HG03558 (cell line): ENCODE data around the gene TMIGD3.

Experiments
- ATAC-seq: cut with Tn5 transposase; IDR thresholded peaks from one replicate; pipeline ENCODE4 v1.9.1; 2021; ENCODE audit warnings: moderate number of reproducible peaks; ENCODE audit not compliant: unreplicated experiment; ENCODE audit errors: extremely low read depth

Gene TMIGD3

DNA sequence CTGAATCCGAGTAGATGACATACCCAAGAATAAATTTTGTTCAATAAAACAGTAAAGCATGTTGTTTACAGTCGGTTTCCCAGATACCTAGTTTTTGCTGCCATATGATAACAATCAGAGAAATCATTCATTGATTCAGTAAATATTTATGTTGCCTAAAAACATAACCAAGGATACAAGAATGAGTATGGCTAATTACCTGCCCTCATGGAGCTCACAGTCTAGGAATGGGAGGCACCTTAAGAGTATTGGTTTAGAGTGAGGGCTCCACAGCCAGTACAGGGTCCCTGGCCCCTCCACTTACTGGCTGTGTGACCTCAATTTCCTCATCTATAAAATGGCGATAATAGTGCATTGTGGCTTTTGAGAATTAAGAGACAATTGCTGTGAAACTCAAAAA lies 53.2 kb downstream of the TMIGD3 start:
- no peak for ATAC-seq

DNA sequence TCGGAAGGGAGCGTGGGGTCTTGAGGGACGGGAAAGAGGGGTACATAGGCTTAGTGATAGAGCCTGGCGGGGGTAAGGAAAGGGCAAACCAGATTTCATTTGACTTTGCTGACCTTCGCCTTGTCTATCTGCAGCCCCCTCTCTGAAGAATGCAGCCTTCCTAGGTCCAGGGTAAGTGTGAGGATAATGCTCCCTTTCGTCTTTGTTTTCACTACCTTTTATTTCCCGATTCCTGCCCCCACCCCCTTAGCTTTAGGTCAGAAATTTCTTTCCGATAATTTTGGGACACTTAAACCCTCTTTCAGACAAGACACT lies 53.8 kb downstream of the TMIGD3 start:
- no peak for ATAC-seq

DNA sequence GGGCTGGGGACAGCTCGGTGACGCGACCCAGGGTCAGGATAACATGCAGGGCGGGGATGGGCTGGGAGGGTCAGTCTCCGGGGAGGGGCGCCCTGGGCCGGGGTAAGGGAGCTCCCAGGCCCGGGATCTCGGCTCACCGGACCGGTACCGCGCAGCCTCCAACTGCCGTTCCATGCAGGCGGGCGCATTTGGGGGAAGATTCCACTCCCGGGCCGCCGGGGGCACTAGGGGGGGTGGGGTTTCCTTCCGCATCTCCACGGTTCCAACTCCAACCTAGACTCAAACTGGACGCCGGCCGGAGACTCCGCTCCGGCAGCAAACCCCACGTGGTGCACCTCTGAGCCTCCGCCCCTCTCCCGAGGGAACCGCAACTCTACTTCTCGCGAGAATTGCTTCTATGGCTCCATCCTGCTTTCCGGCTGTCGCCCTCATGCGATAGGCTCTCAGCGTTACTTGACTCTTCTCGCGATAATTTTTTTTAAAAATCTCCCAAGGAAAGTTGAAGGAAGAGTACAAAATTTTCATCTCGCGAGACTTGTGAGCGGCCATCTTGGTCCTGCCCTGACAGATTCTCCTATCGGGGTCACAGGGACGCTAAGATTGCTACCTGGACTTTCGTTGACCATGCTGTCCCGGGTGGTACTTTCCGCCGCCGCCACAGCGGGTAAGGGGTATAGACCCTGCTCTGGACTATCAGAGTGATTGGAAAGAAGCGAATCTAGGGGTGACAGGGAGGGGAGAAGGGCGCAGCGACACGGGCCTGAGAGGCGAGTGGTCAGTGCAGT lies 54.3 kb downstream of the TMIGD3 start, which contains the start of the genes ATP5PB and WDR77:
ATP5PB (plus strand) TSS at position 547 of the 785 bp plus-strand sequence; CDS start at position 625, 78 bp downstream.
WDR77 (minus strand) TSS at position 339 of the 785 bp plus-strand sequence; CDS start at position 252, 87 bp downstream.
- ATAC-seq: peak; percentile 82

DNA sequence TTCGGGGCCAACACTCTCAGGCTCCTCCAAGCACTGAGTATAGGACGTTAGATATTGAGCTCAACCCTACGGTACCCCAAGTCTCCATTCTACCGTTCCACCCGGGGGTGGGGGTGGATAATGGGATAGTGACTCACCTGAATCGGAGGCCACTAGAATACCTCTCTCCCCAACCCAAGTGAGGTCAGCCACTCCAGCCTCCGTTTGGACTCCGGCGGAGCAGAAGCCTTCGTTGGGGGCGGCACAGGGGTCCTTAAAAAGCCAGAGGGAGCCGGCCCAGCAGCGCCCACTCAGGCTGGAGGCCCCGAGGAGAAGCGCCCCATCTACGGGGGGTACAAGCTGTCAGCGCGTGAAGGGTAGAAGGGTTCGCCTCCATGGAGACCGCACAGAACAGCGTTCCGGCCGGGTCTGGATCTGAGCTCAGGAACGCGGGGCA lies 54.9 kb downstream of the TMIGD3 start:
- no peak for ATAC-seq

DNA sequence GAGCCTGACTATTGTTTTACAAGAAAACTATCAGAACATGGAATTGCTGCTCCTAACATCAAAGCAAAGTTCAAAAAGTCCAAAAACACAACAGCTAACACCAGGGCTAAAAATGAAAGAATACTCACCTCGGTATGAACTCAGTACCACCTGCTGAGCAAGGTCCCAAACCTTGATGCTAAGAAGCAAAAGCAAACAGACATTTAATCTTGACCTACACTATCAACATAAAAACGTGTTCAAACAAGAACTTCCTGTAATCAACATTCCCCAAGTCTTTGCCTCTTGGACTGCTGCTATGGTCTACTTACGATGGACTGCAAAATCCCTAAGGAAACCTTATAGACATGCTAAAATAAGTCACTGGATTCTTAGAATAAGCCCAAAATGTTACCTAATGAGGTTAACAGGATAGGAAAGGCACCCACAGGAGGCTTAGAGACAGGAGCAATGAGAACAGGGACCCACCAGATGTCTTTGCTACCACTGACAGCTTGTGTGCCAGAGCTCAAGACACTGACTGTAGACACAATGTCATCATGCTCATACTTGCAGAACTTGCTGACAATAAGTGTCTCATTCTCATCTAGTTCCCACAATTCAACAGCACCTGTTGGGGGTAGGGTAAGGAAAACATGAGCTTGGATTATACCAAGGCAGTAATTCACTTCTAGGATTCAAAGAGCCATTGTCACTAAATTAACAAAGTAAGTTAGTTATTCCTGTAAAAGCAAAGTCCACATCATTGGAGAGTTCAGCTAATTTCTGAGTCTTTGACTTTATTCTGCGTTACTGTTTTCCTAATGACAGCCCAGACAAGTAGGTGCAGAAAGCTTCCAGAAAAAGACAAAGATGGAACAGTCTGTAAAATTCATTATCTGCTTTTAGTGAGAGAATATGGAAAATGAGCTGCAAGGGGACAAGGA lies 56.2 kb downstream of the TMIGD3 start:
- ATAC-seq: no peak

DNA sequence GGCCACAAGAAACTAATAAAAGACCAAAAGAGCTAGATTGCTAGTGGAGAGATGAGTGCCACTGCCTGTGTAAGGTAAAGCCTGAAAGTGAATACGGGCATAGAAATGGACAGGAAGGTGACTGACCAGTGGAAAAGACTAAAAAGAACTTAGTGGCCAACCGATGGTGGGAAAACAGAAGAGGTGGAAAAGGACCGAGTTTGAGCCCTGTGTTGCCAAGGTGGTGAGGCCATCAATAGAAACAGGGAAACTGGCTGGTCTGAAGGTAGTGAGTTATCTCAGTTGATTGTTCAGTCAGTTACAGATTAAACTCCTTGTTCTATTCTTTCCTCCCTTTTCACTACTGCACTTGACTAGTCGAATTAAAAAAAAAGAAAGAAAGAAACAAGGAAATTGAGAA lies 56.9 kb downstream of the TMIGD3 start:
- ATAC-seq: no peak

DNA sequence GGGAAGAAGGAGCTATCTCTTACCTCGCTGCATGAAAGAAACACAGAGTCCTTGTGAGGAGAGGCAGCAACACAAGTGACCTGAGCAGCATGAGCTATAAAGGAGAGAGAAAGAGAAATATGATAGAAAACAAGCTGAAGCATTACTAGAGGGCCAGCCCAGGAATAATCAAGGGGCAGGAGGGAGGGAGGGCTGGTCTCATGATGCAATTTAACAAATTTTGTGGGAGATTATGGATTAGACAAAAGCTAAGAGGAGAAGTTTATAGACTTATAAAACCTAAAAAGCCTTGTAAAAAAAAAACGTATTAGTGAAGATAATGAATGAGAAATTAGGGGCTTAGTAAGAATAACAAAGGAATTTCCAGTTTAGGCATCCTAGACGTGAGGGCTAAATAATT lies 59.4 kb downstream of the TMIGD3 start:
- no peak for ATAC-seq

DNA sequence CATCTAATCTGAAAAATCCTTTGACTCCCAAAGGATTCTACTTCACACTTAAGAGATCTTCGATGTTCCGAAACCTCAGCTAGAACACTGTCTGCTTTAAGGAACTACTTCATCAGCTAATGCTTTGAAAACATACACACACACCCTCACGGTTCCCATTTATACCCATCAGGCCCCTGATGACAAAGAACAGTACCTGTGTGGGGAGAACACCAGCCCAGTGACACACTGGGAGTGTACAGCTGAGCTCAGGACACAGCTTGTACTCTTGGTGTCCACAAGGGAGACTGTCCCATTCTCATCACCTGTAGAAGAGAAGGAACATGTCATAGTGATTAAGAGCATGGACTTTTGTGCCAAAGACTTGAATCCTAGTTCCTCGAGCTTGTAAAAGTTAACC lies 61.0 kb downstream of the TMIGD3 start:
- no peak for ATAC-seq

DNA sequence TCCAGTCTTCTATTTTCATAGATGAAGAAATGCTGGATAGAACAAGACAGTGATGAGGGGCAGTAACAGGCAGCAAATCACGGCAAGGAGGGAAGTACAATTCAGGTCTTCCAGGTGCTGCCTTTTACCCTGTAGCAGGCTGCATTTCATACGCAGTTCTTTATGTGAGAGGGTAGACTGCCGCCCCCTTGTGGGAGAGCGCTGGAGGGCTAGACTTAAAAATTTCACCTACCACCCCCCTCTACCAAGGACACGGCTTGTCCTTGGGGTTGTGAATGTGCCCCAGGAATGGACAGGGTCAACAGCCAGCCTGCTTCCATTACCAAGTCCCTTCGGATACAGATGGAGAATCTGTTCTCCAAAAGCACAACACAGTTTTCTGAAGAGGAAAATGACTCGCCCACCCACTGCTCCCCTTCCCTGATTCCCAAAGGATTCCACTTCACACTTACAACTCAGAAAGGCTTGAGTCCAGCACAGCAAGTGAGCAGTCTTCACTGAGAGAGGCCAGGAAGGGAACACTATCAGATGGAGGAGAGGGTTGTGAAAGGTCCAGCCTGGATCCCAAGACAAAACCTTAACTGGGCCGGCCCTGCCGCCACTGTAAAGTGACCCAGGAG lies 61.8 kb downstream of the TMIGD3 start:
- no peak for ATAC-seq

DNA sequence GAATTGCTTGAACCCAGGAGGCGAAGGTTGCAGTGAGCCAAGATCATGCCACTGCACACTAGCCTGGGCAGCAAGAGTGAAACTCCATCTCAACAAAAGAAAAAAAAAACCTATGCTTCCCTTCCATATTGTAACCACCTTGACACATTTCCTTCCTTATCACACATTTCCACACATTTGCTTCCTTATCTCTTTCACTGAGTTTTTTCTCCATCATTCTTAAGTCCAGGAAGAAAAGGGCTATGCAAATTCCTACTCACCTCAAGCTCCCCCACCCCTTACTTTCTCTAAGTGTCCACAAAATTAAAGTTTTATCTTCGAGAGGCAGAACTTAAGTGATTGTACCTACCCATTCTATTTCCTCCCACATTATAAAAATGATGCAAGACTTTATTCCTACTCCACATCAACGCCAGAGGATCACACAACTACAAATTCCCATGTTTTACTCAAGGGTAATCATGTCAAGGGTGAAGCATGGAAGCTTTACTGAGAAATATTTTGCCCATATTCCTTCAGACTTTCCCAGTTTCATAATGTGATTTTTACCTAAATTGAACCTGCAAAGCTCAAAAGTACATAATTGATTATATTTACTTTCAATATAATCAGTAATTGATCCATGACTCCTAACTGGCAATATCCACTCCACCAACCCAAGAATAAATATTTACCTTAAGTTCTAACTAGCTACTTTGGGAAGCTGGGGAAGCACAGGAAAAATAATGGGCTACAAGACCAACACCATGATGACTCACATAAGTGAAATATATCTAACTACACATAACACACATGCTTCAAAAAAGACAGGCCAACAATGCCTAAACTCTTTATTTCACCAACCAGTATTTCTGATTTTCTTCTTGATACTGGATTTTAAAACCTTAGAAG lies 63.7 kb downstream of the TMIGD3 start:
- ATAC-seq: no peak

DNA sequence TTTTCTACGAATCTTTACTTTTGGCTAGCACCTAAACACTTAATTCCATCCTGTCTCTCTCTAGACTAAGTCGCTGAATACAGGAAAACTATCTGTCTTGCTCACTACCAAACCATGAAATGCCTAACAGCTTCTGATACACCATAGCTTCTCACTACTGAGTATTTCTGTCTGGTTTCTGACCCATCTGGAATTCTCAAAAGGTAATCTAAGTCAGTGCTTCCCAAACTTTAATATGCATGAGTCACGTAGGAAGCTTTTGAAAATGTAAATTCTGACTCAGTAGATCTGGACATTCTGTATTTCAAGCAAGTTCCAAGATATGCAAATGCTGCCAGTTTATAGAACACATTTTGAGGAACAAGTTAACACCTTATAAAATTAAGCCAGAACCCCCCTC lies 66.7 kb downstream of the TMIGD3 start:
- ATAC-seq: no peak
